AG04450 (cell line): ENCODE results near the gene DCDC2. TPM values are rescaled to one million over a fixed set of nuclear protein-coding genes. Genes with fewer than 3 reads are reported as not detected.

Source experiments
- CTCF ChIA-PET: fragments of 300-600, 350-600 bp; formaldehyde crosslinking; extraction: SDS; loops from one replicate; lab custom pipeline; 2022; ENCODE audit warnings: antibody characterized with exemption, inconsistent platforms; lab: Charles Lee
- POLR2A ChIA-PET: fragments of 350-600 bp; formaldehyde crosslinking; extraction: SDS; loops from one replicate; lab custom pipeline; 2021; ENCODE audit warnings: antibody characterized with exemption, inconsistent platforms; lab: Yijun Ruan, JAX
- DNase-seq: peaks from one replicate; pipeline ENCODE4 v3.0.0-alpha.2; 2011; ENCODE audit warnings: low read depth, low spot score
- H3K27ac ChIP-seq: one replicate; pipeline ENCODE4 v1.5.1; 2012; ENCODE audit warnings: low read depth, low read length, control low read depth
- H3K27me3 ChIP-seq: one replicate; pipeline ENCODE4 v1.6.0; 2012; ENCODE audit warnings: low read length; ENCODE audit not compliant: control insufficient read depth, insufficient read depth
- H3K4me3 ChIP-seq: 2 replicates; pipeline ENCODE4 v1.5.1; 2011; ENCODE audit warnings: mild to moderate bottlenecking, low read depth, low read length, control low read depth
- H3K9me3 ChIP-seq: 2 replicates; pipeline ENCODE4 v1.5.1; 2012; ENCODE audit warnings: low read length; ENCODE audit not compliant: control insufficient read depth, insufficient read depth
- polyA plus RNA-seq: library from polyadenylated mRNA; depleted of rRNA; stranded (reverse); fragments of >200 nt; gene quantifications from 2 replicates; pipeline ENCODE4 v1.2.3, GENCODE V29; 2011
- TF ChIP-seq, protein P1 (sequence below): IDR thresholded peaks from 2 replicates; pipeline ENCODE4 v1.5.1; 2011; ENCODE audit warnings: low read depth, low read length, control low read depth, inconsistent platforms

DCDC2 gene
- polyA plus RNA-seq, 1 experiment: 0.02 TPM

DNA sequence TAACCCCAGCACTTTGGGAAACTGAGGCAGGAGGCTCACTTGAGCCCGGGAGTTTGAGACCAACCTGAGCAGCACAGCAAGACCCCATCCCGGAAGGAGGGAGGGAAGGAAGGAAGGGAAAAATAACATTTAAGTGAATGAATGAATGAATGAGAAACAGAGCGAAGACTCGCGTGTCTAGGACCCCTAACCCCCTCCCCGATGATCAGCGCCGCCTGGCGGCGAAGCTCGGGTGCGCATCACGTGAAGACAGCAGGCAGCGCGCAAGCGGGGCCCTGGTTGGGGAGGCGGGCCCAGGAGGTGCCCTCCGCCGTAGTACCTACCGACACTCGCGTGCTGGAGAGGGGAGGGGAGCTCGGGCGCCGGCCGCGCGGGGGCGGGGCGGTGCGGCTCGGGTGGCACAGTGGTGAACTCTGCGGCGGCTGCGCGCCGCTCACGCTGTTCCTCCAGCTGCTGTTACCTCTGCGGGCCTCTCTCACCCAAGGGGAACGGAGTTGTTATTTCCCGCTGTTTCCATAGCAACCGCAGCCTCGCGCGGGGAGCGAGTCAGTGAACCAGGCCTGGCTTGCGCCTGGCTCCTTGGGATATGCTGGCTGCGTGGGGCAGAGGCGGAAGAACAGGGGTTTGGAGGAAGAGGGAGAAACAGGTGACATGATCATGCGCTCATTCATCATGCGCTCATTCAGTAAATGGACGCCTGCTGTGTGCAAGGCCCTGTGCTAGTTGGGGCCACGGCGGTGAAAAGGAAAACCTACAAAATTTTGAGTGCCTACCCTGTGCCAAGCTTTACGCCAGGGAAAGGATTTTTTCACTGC, 2.0 kb upstream of the DCDC2 start:
- CTCF ChIA-PET: interaction anchor here (0.7 to 2.2 kb wide), 5 partner anchors 17 to 77 kb away, joined by 3 to 8 read pairs (median 4); no protein-coding TSS in a partner anchor
- DNase-seq: peak; percentile 11
- peak overlapping the region; percentile 62 for H3K4me3 ChIP-seq
- H3K27me3 ChIP-seq: peaks cover 12% of the 10 kb centered on the region
- no peak overlapping the region for H3K27ac ChIP-seq
- peaks cover 5% of the 10 kb centered on the region; the same call in 1 of the 2 replicates for H3K9me3 ChIP-seq
- TF ChIP-seq, protein P1, sequence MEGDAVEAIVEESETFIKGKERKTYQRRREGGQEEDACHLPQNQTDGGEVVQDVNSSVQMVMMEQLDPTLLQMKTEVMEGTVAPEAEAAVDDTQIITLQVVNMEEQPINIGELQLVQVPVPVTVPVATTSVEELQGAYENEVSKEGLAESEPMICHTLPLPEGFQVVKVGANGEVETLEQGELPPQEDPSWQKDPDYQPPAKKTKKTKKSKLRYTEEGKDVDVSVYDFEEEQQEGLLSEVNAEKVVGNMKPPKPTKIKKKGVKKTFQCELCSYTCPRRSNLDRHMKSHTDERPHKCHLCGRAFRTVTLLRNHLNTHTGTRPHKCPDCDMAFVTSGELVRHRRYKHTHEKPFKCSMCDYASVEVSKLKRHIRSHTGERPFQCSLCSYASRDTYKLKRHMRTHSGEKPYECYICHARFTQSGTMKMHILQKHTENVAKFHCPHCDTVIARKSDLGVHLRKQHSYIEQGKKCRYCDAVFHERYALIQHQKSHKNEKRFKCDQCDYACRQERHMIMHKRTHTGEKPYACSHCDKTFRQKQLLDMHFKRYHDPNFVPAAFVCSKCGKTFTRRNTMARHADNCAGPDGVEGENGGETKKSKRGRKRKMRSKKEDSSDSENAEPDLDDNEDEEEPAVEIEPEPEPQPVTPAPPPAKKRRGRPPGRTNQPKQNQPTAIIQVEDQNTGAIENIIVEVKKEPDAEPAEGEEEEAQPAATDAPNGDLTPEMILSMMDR: peak; percentile 88
- POLR2A ChIA-PET: no interaction called here

DNA sequence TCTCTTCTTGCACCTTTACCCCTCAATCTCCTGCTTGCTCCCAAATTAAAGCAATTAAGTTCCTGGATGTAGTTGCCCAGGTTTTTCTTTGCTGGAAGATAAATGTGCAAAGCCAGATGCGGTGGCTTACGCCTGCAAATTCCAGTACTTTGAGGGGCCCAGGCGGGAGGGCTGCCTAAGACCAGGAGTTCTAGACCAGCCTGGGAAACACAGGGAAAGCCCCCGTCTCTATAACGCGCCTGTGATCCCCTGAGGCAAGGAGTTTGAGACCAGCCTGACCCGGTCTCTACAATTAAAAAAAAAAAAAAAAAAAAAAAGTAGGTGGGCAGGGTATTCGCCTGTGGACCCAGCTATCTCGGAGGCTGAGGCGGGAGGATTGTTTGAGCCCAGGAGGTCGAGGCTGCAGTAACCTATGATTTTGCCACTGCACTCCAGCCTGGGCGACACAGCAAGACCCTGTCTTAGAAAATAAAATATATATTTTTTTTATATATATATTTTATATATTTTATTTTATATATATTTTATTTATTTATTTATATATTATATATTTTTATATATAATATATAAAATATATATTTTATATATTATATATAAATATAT, 461 bp upstream of the DCDC2 start:
- no peak overlapping the region for H3K27ac ChIP-seq
- TF ChIP-seq, protein P1: no peak
- H3K27me3 ChIP-seq: peaks cover 12% of the 10 kb centered on the region
- ChIA-PET CTCF (no interaction called here), POLR2A (no interaction called here)
- no peak overlapping the region for H3K4me3 ChIP-seq
- no peak for DNase-seq
- peaks cover 5% of the 10 kb centered on the region; the same call in 1 of the 2 replicates for H3K9me3 ChIP-seq

DNA sequence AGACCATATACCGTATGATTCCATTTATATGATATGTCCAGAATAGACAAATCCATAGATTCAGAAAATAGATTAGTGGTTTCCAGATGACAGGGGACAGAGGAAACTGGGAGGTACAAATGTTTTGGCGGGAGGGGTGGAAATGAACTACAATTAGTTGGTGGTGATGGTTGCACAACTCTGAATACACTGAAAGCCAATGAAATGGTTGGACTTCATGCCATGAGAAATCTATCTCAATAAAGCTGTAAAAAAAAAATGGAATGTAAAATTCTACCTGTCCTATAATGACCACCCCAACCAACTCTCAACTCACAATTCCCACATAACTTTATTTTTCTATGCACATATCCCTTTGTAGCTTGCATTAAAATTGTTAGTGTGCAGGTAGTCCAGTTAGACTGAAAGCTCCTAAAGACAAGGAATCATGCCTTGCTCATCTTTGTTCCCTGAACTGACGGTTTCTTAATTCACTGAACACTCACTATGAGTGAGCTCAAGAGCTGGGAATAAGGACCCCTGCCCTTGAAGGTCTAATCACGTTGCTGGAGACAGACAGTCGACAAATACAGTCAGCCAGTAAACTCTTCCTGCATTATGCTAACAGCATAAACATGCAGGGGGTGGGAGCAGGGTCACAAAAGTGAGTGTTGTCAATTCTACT, 1.4 kb downstream of the DCDC2 start:
- Histone ChIP-seq H3K27me3 (peaks cover 12% of the 10 kb centered on the region), H3K4me3 (no peak overlapping the region), H3K27ac (no peak overlapping the region), H3K9me3 (peaks cover 5% of the 10 kb centered on the region; the same call in 1 of the 2 replicates)
- TF ChIP-seq, protein P1: no peak
- ChIA-PET CTCF (interaction anchor here (0.7 to 2.8 kb wide), 3 partner anchors 10 to 73 kb away, joined by 3 to 10 read pairs (median 4); no protein-coding TSS in a partner anchor), POLR2A (no interaction called here)
- no peak for DNase-seq

DNA sequence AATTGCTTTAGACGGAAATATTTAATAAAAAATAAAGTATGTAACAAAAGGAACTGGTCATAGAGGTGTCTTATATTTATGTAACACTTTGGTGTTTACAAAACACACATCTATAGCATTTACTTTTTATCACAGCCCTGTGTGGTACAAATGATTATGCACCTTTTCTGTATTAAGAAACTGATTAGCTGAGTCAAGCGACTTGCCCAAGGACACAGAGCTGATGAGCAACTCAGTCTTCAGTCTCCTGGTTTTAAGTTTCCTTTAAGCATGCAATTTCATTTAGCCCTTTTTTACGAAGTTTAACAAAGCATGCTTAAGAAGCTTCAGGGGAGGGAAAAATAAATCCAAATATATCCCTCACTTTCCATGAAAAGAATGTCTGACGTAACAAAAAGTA, 2.5 kb downstream of the DCDC2 start:
- TF ChIP-seq, protein P1: no peak
- no peak overlapping the region for H3K4me3 ChIP-seq
- H3K9me3 ChIP-seq: peaks cover 5% of the 10 kb centered on the region; the same call in 1 of the 2 replicates
- no peak overlapping the region for H3K27ac ChIP-seq
- no peak for DNase-seq
- ChIA-PET CTCF (interaction anchor here (1.2 to 2.8 kb wide), 2 partner anchors 33 to 72 kb away, joined by 4 to 10 read pairs; no protein-coding TSS in a partner anchor), POLR2A (no interaction called here)
- H3K27me3 ChIP-seq: peaks cover 12% of the 10 kb centered on the region
